A549 treated with Mapracorat at 1 μM for 4 hours (cell line): ENCODE results near the gene CCDC186. TPM values are rescaled to one million over a fixed set of nuclear protein-coding genes. Genes with fewer than 3 reads are reported as not detected.

Source experiments
- total RNA-seq: library from RNA; stranded (reverse); fragments of 200-300 nt; extraction: Qiagen RNA extraction; gene quantifications from 5 replicates; pipeline ENCODE4 v1.2.3, GENCODE V29; 2022

The CCDC186 gene
- total RNA-seq = 3.8 to 6.3 TPM (median 5.2 TPM) in 5 replicates

DNA sequence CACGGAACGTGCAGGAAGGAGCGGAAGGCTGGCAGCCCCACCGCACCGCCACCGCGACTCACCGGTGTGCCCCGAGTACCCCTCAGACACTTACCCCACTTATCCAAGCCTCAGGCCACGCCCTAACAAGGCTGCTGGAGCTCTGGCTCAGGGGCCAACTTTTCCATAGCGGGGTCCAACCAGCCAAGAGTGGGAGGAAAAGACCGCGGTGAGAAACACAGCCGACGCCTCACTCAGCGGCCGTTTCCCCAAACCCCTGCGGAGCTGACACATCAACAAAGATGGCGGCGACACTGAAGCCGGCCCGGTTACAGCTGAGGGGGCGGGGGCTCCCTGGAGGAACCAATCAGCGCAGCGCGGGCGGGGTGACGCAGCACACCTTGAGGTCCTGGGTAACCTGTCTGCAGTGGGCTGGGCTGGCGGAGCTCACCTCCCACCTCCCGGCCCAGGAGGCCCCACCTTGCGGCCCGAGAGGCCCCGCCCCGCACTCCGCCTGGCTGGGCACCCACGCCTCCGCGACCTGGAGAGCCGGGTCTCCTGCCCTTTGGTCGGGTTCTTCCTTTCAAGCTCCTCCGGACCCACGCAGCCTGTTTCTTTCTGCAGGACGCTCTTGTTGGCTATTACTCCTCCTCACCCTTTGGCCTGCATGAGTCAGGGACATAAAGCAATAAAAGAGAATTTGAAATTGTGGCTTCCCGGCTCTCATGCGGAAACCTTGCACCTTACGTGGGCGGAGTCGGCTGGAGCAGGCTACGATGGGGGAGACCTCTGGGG lies at the start of gene CCDC186:
Gene CCDC186, minus strand, starts transcription at position 283 of the 774 bp plus-strand sequence. CDS start 10,935 bp downstream, outside the sequence.

DNA sequence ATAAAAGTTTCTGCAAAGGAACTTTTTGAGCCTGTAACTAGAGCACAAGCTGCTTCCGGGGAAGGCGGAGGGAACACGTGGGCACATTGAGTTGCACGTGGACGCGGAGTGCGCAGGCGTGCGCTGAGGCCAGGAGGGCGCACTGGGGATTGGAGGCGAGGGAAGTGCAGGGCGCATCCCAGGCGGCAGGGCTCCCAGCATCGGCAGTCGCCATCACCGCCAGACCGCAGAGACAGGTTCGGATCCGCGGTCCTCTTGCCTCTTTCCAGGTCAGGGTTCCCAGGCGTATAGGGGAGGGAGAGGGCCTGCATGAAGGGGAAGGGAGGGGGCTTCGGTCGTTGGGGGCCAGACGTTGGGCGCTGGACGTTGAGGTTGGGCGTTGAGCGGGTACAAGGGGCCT lies 5.1 kb upstream of the CCDC186 start, which contains the start of gene TDRD1:
Gene TDRD1, plus strand, starts transcription at position 206 of the 400 bp plus-strand sequence. CDS start 8,479 bp downstream, outside the sequence.

Other genes with a start within 250 kb of the CCDC186 start
- 0.75 to 1.4 TPM (median 1.2 TPM) in 5 replicates for gene ADRB1, start 130.3 kb downstream of the CCDC186 start, total RNA-seq
- not detected in 5 replicates for gene TDRD1, start 5.2 kb upstream of the CCDC186 start, total RNA-seq
- gene VWA2, start 65.1 kb upstream of the CCDC186 start, total RNA-seq = not detected in 5 replicates
- gene AFAP1L2, start 230.3 kb upstream of the CCDC186 start, total RNA-seq = 19.2 to 25.5 TPM (median 21.7 TPM) in 5 replicates